ENCODE data around the gene LCAT.

LCAT gene

GRCh38 chr16:67902831-67903230, 41.1 kb downstream of the LCAT start:
- Histone ChIP-seq H3K9ac (ENCODE audit: low read depth, low read length, poor library complexity, severe bottlenecking) (no peak overlapping the region), H3F3A (ENCODE audit: low read depth) (no peaks in the 10 kb centered on the region), H3K4me2 (ENCODE audit: low read depth, low read length, poor library complexity, severe bottlenecking) (no peak overlapping the region), H3K79me2 (ENCODE audit: insufficient read depth, low read length) (peaks cover 9% of the 10 kb centered on the region; the same call in 1 of the 2 replicates), H3K9me2 (replicated peaks; ENCODE audit: low read depth, low read length) (no peaks in the 10 kb centered on the region), H3K27me3 (ENCODE audit: insufficient read depth, low read length, poor library complexity, severe bottlenecking) (no peaks in the 10 kb centered on the region), H3K36me3 (ENCODE audit: insufficient read depth, low read length) (no peaks in the 10 kb centered on the region), H3K4me3 (ENCODE audit: low read length, poor library complexity, severe bottlenecking) (no peak overlapping the region), H3K9me3 (ENCODE audit: insufficient read depth, low read depth, low read length) (no peaks in the 10 kb centered on the region), H4K20me1 (ENCODE audit: insufficient read depth, low read length, poor library complexity, severe bottlenecking) (no peaks in the 10 kb centered on the region), H3K4me1 (ENCODE audit: insufficient read depth, low read length, poor library complexity, severe bottlenecking) (no peaks in the 10 kb centered on the region), H2AFZ (ENCODE audit: low read length) (no peak overlapping the region)
- TF ChIP-seq CTCF (conservative IDR thresholded peaks at IDR 0.05; ENCODE audit: low read length) (no peak), EZH2phosphoT487 (IDR thresholded peaks at IDR 0.05; ENCODE audit: borderline replicate concordance) (no peak)

GRCh38 chr16:67901734-67902133, 42.2 kb downstream of the LCAT start:
- Histone ChIP-seq H3K9ac (ENCODE audit: low read depth, low read length, poor library complexity, severe bottlenecking) (no peak overlapping the region), H3K4me3 (ENCODE audit: low read length, poor library complexity, severe bottlenecking) (no peak overlapping the region), H3F3A (ENCODE audit: low read depth) (no peaks in the 10 kb centered on the region), H3K36me3 (ENCODE audit: insufficient read depth, low read length) (no peaks in the 10 kb centered on the region), H4K20me1 (ENCODE audit: insufficient read depth, low read length, poor library complexity, severe bottlenecking) (no peaks in the 10 kb centered on the region), H3K4me1 (ENCODE audit: insufficient read depth, low read length, poor library complexity, severe bottlenecking) (no peaks in the 10 kb centered on the region), H3K4me2 (ENCODE audit: low read depth, low read length, poor library complexity, severe bottlenecking) (no peak overlapping the region), H3K27me3 (ENCODE audit: insufficient read depth, low read length, poor library complexity, severe bottlenecking) (no peaks in the 10 kb centered on the region), H2AFZ (ENCODE audit: low read length) (no peak overlapping the region), H3K9me3 (ENCODE audit: insufficient read depth, low read depth, low read length) (no peaks in the 10 kb centered on the region), H3K9me2 (replicated peaks; ENCODE audit: low read depth, low read length) (no peaks in the 10 kb centered on the region), H3K79me2 (ENCODE audit: insufficient read depth, low read length) (peaks cover 18% of the 10 kb centered on the region)
- TF ChIP-seq EZH2phosphoT487 (IDR thresholded peaks at IDR 0.05; ENCODE audit: borderline replicate concordance) (no peak), CTCF (conservative IDR thresholded peaks at IDR 0.05; ENCODE audit: low read length) (no peak)

- no peaks in the 10 kb centered on the region for H3K27me3 ChIP-seq (ENCODE audit: insufficient read depth, low read length, poor library complexity, severe bottlenecking)
Observed at GRCh38 chr16:67897231-67897630, 46.7 kb downstream of the LCAT start.

More at GRCh38 chr16:67897231-67897630, 46.7 kb downstream of the LCAT start:
- H3K4me3 ChIP-seq (ENCODE audit: low read length, poor library complexity, severe bottlenecking), result no peak overlapping the region
- H2AFZ ChIP-seq (ENCODE audit: low read length), result no peak overlapping the region
- no peaks in the 10 kb centered on the region for H3K9me3 ChIP-seq (ENCODE audit: insufficient read depth, low read depth, low read length)
- H3K36me3 ChIP-seq (ENCODE audit: insufficient read depth, low read length), result no peaks in the 10 kb centered on the region
- H3K9me2 ChIP-seq (replicated peaks; ENCODE audit: low read depth, low read length), result no peaks in the 10 kb centered on the region
- H3K79me2 ChIP-seq (ENCODE audit: insufficient read depth, low read length), result peaks cover 48% of the 10 kb centered on the region
- H3F3A ChIP-seq (ENCODE audit: low read depth), result no peaks in the 10 kb centered on the region
- no peak for TF ChIP-seq EZH2phosphoT487 (IDR thresholded peaks at IDR 0.05; ENCODE audit: borderline replicate concordance)
- no peak for TF ChIP-seq CTCF (conservative IDR thresholded peaks at IDR 0.05; ENCODE audit: low read length)
- H3K9ac ChIP-seq (ENCODE audit: low read depth, low read length, poor library complexity, severe bottlenecking), result no peak overlapping the region
- H3K4me2 ChIP-seq (ENCODE audit: low read depth, low read length, poor library complexity, severe bottlenecking), result no peak overlapping the region
- peaks cover 22% of the 10 kb centered on the region for H3K4me1 ChIP-seq (ENCODE audit: insufficient read depth, low read length, poor library complexity, severe bottlenecking)
- no peaks in the 10 kb centered on the region for H4K20me1 ChIP-seq (ENCODE audit: insufficient read depth, low read length, poor library complexity, severe bottlenecking)

Measured in Loucy (cell line).